Measurements from ENCODE around the gene PPARD.

DNA sequence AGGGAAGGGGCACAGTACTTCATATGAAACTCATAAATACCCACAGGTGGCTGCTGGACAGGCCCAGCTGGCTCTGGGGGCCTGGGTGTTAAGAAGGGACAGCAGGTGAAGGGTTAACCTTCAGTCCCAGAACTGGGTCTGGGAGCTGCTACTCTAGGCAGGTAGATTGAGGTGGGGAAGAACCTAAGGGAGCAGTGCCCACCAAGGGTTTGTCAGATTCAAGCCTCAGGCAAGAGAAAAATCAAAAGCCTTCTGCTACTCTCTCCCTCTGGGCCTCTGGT is 131.4 kb downstream of the PPARD start:
- TF ChIP-seq, protein P1, sequence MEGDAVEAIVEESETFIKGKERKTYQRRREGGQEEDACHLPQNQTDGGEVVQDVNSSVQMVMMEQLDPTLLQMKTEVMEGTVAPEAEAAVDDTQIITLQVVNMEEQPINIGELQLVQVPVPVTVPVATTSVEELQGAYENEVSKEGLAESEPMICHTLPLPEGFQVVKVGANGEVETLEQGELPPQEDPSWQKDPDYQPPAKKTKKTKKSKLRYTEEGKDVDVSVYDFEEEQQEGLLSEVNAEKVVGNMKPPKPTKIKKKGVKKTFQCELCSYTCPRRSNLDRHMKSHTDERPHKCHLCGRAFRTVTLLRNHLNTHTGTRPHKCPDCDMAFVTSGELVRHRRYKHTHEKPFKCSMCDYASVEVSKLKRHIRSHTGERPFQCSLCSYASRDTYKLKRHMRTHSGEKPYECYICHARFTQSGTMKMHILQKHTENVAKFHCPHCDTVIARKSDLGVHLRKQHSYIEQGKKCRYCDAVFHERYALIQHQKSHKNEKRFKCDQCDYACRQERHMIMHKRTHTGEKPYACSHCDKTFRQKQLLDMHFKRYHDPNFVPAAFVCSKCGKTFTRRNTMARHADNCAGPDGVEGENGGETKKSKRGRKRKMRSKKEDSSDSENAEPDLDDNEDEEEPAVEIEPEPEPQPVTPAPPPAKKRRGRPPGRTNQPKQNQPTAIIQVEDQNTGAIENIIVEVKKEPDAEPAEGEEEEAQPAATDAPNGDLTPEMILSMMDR (IDR thresholded peaks at IDR 0.05) = no peak
- TF ChIP-seq POLR2AphosphoS5 (IDR thresholded peaks at IDR 0.05) (no peak), POLR2A (IDR thresholded peaks at IDR 0.05) (no peak)
